ENCODE measurements around the gene HAND1. TPM values are rescaled to one million over a fixed set of nuclear protein-coding genes. Genes with fewer than 3 reads are reported as not detected.
A peak's percentile ranks its signal among the peaks of the same experiment; 100 is the strongest.

Gene HAND1
- total RNA-seq, 1 donor from 2014 or later: not detected

GRCh38 chr5:154478752-154479159, 729 bp upstream of the HAND1 start:
- peak; percentile 5 for DNase-seq

GRCh38 chr5:154477382-154478223, 424 bp downstream of the HAND1 start:
- DNase-seq: peak; percentile 22

- DNase-seq: no peak
These were observed 1.4 kb downstream of the HAND1 start for GRCh38 chr5:154476354-154477205.

- DNase-seq: peak; percentile 18
These were observed 2.3 kb downstream of the HAND1 start for GRCh38 chr5:154475591-154476353.

- peak; percentile 27 for DNase-seq
These were observed 3.4 kb downstream of the HAND1 start for GRCh38 chr5:154474396-154475334.

GRCh38 chr5:154473581-154474283, 4.3 kb downstream of the HAND1 start:
- DNase-seq: peak; percentile 4

- peak; percentile 13 for DNase-seq
These were observed 5.0 kb downstream of the HAND1 start for GRCh38 chr5:154472871-154473580.

GRCh38 chr5:154470947-154471870, 6.8 kb downstream of the HAND1 start:
- no peak for DNase-seq

GRCh38 chr5:154470137-154470536, 7.9 kb downstream of the HAND1 start:
- no peak for DNase-seq

GRCh38 chr5:154467655-154468354, 10.2 kb downstream of the HAND1 start:
- DNase-seq: peak; percentile 87

- DNase-seq: no peak
These were observed 11.4 kb downstream of the HAND1 start for GRCh38 chr5:154466671-154467070.

- DNase-seq: no peak
These were observed 11.9 kb downstream of the HAND1 start for GRCh38 chr5:154466147-154466546.

GRCh38 chr5:154465169-154465568, 12.9 kb downstream of the HAND1 start:
- DNase-seq: no peak

- DNase-seq: no peak
These were observed 13.6 kb downstream of the HAND1 start for GRCh38 chr5:154464438-154464837.

GRCh38 chr5:154461531-154461930, 16.5 kb downstream of the HAND1 start:
- DNase-seq: no peak

GRCh38 chr5:154460172-154460571, 17.9 kb downstream of the HAND1 start:
- DNase-seq: no peak

GRCh38 chr5:154459015-154459414, 19.0 kb downstream of the HAND1 start:
- no peak for DNase-seq

- DNase-seq: no peak
These were observed 21.5 kb downstream of the HAND1 start for GRCh38 chr5:154456540-154456939.
